MV-4-11 (cell line): ENCODE data around the gene FAM25G.
"Not testable (repeated sequence)": the region's sequence is repeated elsewhere in the genome, so short reads cannot be mapped to it uniquely, and the experiment has no call there.

Source experiments
- DNase-seq: peaks from one replicate; lab custom pipeline; 2025; lab: John Stamatoyannopoulos, UW

FAM25G gene

DNA sequence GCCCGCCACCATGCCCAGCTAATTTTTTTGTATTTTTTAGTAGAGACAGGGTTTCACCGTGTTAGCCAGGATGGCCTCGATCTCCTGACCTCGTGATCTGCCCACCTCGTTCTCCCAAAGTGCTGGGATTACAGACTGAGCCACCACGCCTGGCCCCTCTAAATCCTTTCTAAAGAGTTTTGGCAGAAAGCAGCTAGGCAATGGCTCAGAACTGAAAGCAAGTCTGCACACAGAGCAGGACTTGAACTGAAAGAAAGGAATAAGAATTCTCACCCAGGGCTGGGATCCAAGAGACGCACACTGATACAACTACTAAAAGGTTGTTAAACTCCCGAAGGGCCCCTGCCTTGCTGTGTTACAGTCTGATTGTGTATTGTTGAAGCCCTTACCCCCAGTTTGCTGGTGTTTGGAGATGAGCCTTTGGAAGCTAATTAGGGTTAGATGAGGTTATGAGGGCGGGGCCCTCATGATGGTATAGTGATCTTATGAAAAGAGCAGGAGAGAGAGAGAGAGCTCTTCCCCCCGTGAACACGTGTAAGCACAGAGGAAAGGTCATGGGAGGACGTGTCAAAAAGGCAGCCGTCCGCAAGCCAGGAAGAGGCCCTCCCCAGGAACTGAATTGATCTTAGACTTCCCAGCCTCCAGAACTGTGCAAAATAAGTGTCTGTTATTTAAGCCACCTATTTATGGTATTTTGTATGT, 26.1 kb downstream of the FAM25G start:
- not testable (repeated sequence) for DNase-seq

DNA sequence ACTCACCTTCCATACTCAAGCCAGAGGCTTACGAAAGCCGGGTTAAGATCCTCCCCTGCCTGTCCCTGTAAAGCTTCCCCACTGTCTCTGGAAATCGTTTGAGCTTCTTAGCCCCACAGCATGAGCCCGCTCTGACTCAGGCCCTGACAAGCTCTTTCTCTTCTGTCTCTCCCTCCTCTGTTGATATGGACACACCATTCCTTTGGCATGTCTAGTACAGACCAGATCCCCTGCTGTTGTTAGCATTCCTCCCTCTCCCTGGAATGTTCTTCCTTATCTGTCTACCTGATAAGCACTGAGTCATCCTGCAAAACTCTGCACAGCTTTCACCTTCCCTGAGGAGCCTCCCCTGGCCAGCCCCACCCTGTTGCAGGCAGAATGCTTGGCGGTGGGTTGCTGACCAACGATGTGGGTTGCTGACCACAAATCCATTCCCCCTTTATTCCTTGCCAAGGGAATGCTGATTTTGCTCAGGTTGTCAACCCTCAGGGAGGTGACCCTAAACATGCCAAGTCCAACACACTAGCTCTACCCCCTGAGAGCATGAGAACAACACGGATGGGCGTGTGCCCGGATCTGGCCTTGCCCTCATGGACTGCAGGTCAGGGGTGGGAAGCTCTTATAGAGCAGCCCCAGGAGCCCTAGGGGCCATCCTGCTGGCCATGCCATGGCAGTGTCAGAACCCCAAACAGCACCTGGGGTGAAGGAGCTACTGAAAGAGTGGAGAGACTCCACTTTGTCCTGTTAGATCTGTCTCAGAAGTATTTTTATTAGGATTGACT, 28.7 kb downstream of the FAM25G start:
- DNase-seq, result not testable (repeated sequence)

DNA sequence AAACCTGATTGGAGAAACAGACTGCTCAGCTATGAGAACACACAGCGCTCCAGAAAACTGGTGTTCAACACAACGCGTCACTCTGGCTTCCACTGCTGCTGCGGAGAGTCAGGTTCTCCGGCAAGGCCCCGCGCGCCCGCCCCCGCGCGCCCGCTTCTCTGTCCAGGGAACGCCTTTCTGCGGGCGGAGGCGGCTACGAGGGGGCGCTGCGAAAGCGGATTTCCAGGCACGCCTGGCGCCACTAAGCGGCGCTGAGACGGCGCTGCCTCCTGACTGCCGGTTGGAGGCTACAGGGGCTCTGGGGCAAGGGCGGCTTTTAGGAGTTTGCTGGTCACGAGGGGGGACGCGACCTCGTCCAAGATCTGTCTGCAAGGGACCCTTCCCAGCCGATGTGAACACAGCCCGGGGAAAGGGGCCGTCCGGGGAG, 30.2 kb downstream of the FAM25G start:
- peak; percentile 1 for DNase-seq

DNA sequence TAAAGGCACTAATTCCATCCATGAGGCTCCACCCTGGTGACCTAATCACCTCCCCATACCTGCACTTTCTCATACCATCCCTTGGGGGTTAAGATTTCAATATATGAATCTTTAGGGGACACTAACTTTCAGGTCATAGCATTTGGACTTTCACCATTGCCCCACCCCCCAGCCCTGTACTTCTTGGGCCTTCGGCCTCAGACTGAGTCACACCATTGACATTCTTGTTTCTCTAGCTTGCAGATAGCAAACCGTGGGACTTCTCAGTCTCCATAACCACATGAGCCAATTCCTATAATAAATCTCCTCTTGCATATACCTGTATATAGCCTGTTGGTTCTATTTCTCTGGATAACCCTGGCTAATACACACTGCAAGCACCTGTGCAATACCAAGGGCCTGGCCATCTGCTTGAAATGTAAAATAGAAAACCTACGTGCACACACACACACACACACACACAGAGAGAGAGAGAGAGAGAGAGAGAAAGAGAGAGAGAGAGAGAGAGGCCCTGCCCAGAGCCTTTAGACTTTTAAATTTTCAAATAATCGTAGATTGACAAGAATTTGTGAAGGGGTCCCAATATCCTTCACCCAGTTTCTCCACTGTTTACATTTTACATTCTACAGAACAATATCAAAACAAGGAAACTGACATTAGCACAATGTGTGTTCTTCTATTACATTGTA, 32.9 kb downstream of the FAM25G start:
- no peak for DNase-seq

DNA sequence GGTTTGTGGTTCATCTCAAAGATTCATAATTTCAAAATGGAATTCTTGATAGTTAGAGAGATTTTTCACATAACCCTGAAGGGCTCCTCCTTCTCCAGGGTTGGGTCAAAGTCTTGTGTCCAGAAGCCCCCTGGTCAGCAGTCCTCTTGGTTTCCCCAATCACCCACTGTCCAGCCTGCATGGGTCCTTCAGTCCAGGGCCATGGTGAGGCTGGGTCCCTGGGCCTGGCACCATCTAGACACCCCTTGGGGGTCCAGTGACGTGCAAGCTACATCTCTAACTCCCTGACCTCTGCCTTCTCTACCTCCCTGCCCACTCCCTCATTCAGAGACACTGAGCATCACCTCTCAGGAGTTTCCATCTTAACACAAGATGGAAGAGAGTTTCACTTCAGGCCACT, 33.7 kb downstream of the FAM25G start:
- no peak for DNase-seq

DNA sequence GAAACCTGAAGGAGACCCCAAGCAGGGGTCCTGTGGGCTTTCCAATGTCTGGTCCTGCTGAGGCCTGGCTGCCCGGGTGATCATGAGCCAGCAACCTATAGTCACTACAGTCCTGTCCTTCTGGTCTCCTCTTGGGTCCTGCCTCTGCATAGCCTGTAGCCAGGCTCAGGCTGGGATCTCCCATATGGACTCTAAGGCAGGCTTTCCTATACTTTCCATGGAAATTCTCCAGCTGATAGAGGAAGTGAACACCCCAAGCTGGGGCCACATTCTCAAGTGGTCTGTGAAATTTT, 34.0 kb downstream of the FAM25G start:
- DNase-seq, result no peak

DNA sequence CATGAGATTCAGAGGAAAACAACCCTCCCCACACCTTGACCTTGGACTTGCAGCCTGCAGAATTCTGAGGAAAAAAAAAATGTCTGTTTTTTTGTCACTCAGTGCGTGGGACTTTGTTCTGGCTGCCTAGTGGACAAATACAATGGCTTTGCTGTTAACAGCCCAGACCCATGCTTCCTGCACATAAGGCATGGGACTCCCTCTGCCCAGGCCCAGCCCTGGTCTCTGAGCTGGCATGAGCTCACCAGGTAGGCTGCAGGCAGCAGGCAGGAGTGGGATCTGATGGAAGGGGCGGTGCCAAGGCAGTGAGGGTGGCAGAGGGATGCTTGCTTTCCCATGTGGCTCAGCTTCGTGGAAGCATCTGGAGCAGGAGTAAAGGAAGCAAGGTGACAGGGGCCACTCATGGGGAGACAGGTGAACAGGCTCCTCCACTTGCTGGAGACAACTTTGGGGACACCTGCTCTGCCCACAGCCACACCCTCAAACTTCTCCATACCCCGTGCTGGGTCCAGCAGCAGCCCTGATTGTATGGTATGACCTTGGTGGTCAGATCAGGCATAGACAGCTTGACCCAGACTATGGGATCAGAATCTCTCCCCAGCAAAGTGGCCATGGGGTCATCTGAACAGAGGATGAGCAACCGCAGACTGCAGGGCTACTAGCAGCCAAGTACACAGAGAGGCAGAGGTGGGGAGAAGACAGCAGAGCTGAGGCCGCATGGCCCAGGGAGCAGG, 34.5 kb downstream of the FAM25G start:
- no peak for DNase-seq

DNA sequence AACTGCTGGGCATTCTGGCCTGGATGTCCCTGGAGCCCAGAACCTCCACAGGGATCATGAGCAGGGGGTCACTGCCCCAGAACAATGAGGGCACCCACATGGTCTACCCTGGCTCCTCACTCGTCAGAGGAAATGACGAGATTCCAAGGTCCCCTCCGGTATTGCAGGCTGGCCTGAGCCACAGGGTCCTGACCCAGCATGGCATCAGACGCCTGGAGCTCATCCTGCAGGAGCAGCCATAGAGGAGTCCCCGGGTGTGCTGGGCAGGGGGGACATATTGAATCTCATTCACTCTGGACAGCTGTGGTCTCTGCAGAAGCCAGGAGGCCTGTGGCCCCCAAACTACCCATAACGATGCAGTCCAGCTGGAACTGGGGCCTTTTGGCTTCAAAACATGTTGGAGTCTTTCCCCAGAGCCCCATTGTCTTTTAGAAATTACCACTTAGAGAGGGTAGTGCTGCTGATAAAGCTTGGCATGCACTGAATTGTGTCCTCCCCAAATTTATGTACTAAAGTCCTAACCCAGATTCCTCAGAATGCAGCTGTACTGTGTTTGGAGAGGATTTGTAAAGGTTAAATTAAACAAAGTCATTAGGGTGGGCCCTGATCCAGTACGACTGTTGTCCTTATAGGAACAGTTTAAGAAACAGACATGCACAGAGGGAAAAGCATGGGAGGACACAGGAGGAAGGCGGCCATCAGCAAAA, 35.3 kb downstream of the FAM25G start:
- no peak for DNase-seq

DNA sequence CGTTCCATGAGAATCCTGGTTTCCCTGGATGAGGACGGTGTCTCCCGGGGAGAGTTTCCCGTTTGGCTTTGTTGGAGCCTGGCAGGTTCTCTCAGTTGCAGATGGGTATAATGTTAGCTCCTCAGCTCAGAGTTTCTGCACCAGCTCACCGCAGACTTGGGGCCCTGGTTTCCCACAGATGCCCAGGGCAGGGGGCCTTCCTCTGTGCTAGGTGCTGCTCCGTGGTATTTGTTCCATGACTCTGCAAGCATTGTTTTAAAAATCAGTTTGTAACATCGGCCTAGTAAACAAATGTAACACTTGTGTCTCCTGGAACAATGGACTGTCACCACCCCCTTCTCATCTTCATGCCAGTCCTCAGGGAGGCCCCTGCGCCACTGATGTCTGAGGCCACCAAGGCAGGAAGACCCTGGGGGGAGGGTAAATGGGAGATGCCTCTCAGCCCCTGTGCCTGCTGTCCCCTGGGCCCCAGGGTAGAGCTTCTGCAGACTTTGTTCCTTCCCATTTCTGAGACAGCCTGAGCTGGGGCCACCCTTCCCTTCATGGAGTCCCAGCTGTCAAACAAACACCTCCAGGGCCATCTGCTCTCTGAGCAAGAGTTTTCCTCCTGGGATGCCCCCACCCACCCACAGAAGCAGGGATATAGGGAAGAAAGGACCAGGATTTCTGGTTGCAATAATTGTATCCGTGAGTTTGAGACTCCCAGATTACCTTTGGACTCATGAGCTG, 36.0 kb downstream of the FAM25G start:
- not testable (repeated sequence) for DNase-seq

DNA sequence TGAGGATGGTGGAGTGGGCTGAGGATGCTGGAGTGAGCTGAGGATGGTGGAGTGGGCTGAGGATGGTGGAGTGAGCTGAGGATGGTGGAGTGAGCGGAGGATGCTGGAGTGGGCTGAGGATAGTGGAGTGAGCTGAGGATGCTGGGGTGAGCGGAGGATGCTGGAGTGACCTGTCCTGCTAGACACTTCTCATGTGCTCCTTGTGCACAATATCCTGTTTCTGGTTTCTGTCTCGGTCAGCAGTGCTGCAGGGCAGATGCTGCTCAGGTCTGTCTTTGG, 36.8 kb downstream of the FAM25G start:
- DNase-seq, result no peak

DNA sequence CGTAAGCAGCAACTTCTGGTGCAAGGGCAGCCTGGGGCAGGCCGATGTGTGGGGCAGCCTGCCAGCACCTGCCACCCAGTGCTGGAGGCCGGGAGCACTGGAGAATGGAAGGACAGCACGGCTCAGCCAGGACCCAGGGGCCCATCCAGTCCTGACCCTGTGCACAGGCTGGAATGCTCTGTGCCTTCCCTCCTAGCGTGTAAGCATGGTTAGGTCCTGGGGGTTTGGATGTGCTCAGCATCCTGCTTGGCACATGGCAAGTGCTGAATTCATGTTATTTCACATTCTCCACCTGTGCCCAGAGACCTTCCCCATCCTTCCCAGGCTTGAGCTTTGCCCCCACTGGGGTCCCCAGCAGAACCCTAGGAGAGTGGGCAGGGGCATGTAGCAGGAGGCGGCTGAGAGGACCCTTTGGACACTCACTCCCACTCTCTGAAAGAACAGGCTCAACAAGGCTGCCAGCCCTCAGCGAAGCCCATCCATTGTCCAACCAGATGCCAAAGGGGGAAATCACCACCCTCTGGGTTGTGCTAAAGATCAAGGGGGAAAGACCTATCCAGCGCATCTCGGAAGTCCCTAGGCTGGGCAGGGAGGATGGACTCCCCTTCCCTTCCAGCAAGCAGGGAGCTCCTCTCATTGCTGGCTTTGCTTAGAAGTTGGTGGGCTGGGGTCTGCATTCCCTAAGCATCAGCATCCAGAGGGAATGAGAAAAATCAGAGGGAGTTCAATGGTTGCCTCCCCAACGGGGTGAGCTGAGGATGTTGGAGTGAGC, 37.3 kb downstream of the FAM25G start:
- DNase-seq, result no peak

DNA sequence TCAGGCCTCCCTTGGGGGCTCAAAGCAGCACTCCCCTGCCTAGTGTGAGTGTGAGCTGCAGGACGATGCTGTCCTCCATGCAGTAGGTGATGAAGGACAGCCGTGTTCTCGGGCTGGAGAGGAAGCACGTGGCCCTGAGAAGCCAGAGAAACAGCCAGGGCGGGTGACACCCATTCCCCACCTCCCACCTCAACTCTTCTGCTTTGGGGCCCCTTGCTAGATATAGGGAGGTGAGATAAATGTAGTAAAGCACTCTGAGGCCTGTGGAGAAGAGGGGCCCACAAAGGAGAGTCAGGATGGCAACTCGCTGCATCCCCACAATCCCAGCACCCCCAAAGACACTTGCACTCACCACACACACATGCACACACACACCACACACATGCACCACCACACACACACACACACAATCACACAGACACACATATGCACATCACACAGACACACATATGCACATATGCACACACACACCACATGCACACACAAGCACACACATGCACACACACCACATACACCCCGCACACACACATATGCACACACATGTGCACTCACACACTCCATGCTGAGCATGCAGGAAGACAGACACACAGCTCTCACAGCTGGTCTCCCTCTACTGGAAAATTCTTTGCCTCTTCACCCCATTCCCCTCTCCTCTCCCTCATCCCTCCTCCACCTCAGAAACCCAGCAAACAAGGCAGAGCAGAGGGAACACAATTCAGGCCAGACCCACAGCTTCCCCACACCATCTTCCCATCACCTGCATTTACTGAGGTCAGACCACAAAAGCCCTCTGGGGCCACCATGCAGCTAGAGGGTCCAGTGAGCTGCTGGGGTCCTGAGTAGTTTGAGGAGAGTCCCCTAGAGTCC, 38.1 kb downstream of the FAM25G start:
- DNase-seq, result no peak

DNA sequence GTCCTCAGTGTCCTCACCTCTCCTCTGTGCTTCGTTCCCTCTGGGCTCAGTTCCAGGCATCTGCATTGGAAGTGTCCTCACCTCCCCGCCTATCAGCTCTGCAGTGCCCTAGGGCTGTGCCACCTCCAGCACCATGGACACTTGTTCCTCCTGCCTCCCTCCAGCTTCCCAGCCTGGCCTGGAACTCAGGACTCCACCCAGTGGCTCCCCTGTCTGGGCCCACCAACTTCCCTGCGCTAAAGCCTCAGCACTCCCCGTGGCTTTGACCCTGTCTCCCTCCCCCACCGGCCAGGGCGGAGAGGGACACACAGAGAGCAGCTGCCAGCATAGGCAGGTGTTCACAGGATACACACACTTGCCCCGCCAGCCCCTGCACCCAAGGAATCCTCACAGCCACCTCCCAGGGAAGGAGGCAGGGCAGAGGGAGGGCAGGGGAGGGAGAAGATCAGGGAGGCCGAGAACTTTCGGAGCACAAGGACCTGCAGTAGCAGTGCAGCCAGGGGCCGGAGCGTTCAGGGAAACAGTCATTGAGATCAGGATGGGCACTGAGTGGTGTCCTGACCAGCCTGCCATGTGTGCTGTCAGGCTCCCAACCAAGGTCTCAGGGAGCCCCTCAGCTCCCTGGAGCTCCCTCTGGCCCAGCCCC, 38.9 kb downstream of the FAM25G start:
- no peak for DNase-seq

DNA sequence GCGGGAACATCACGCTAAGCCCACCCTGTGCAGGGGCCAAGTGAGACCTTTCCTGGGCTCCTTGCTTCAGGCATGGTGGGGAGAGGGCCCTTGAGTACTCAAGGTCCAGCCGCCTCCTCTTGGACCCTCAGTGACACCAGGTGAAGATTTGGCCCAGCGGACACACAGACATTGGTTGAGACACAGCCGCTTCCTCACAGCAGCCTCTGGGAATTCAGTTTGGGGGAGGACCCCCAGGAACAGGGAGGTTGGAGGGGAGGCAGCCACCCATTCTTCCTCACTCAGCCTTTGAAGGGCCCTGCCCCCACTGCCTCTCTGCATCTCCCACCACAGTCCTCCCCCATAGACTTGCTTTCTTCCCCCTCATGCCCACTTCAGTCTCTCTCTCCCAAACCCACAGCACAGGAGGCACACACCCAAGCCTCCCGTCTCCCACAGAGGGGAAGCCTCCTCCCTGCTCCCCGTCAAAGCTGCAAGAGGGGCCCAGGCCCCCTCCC, 39.5 kb downstream of the FAM25G start:
- no peak for DNase-seq

DNA sequence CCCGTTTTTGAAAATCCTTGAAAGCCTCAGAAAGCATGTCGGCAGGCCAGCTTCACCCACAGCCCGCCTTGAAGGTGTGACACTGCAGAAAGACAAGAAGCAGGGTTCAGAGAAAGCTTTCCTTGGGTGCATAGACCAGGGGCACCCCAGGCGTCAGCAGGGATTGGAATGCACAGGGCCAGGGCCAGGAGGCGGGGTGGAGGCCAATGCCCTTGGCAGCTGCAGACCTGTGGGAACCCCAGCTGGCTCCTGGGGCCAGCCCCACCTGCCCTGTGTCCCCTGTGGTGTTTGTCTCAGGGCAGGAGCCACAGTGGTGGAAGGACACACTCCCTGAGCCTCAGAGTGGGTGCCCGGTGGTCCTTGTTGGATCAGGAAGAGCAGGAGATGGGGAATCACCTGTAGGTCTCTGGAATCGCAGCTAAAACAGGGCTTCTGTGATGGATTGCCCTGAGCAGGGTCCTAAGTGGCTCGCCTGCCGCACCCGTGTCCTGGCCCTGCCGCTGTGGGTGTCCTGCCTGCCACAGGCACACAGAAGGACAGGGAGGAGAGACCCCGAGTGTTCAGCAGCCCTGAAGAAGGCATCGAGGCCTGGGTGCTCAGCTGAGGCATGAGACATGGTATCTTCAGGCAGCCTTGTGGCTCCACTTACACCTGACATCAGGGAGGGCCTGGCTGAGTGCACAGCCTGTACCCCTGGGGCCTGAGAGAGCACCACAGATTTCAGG, 40.1 kb downstream of the FAM25G start:
- DNase-seq, result no peak

DNA sequence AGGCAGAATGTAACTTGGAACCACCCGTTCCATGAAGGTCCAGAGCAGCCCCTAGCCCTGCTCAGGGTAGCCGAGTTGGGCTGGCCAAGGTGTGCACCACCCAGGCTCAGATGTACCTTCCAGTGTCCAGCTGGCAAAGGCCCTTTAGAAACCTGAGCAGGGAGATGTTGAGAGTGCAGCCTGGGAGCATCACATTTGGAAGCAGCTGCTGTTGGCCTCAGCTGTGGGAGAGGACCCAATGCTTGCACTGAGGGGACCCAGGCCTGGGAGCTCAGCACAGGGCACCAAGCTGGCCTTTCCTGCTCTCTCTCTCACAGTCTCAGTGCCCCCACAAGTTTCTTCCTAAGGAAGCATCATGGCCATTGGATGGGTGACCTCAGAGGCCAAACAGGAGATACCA, 41.1 kb downstream of the FAM25G start:
- DNase-seq, result no peak

DNA sequence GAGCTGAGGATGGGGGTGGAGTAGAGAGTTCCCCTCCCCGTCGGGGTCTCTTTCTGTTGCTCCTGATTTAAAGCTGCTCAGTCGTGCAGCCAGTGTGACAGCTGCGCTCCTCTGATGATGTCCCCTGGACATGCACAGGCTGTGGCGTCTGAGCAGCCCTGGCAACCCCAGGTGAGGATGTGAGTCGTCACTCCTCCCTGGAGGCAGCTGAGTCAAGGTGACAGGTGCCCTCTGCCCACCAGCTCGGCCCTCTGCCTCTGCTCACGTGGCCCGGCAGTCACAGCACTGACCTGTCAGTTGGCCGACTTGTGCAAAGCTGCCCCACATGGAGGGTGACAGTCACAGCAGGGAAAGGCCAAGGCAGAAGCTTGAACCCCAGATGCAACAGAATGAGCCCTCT, 41.5 kb downstream of the FAM25G start:
- DNase-seq, result no peak
